22Rv1 (cell line): ENCODE measurements around the gene FOXP1.

ENCODE experiments used
- ZFX ChIP-seq: fragments of 450-650 bp; IDR thresholded peaks from 2 replicates; pipeline ENCODE4 v1.6.1; 2017; ENCODE audit warnings: antibody characterized with exemption, borderline replicate concordance
- TF ChIP-seq, protein P1 (sequence below): fragments of 450-650 bp; IDR thresholded peaks from 2 replicates; pipeline ENCODE4 v1.5.1; 2017; ENCODE audit warnings: mild to moderate bottlenecking

GRCh38 chr3:71543371-71544016 is 40.0 kb downstream of the FOXP1 start:
- TF ChIP-seq, protein P1, sequence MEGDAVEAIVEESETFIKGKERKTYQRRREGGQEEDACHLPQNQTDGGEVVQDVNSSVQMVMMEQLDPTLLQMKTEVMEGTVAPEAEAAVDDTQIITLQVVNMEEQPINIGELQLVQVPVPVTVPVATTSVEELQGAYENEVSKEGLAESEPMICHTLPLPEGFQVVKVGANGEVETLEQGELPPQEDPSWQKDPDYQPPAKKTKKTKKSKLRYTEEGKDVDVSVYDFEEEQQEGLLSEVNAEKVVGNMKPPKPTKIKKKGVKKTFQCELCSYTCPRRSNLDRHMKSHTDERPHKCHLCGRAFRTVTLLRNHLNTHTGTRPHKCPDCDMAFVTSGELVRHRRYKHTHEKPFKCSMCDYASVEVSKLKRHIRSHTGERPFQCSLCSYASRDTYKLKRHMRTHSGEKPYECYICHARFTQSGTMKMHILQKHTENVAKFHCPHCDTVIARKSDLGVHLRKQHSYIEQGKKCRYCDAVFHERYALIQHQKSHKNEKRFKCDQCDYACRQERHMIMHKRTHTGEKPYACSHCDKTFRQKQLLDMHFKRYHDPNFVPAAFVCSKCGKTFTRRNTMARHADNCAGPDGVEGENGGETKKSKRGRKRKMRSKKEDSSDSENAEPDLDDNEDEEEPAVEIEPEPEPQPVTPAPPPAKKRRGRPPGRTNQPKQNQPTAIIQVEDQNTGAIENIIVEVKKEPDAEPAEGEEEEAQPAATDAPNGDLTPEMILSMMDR = no peak
- no peak for TF ChIP-seq ZFX
